ENCODE measurements around the gene HCRTR1.

DNA sequence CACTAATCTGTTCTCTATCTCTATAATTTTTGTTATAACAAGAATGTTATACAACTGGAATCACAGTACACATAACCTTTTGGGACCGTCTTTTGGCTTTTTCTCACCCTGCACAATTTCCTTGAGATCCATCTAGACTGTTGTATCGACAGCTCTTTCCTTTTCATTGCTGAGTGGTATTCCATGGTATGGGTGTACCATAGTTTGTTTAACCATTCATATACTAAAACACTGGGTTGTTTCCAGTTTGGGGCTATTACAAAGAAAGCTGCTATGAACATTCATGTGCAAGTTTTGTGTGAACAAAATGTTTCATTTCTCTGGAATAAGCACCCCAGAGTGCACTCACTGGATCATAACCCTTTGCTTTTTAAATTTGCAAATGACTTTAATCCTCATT lies 15.4 kb upstream of the HCRTR1 start:
- TF ChIP-seq, protein P1, sequence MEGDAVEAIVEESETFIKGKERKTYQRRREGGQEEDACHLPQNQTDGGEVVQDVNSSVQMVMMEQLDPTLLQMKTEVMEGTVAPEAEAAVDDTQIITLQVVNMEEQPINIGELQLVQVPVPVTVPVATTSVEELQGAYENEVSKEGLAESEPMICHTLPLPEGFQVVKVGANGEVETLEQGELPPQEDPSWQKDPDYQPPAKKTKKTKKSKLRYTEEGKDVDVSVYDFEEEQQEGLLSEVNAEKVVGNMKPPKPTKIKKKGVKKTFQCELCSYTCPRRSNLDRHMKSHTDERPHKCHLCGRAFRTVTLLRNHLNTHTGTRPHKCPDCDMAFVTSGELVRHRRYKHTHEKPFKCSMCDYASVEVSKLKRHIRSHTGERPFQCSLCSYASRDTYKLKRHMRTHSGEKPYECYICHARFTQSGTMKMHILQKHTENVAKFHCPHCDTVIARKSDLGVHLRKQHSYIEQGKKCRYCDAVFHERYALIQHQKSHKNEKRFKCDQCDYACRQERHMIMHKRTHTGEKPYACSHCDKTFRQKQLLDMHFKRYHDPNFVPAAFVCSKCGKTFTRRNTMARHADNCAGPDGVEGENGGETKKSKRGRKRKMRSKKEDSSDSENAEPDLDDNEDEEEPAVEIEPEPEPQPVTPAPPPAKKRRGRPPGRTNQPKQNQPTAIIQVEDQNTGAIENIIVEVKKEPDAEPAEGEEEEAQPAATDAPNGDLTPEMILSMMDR (conservative IDR thresholded peaks at IDR 0.05; ENCODE audit: low read depth, low read length): no peak
- no peak for TF ChIP-seq EZH2 (IDR thresholded peaks at IDR 0.05; ENCODE audit: borderline replicate concordance, low read depth, low read length, poor library complexity, severe bottlenecking)

Data from A673 (cell line).